HG03175 (cell line): Measurements from ENCODE around the gene ACSF3.

ENCODE experiments used
- ATAC-seq: cut with Tn5 transposase; IDR thresholded peaks from one replicate; pipeline ENCODE4 v1.9.1; 2021; ENCODE audit warnings: mild to moderate bottlenecking, moderate library complexity; ENCODE audit not compliant: unreplicated experiment

The ACSF3 gene

DNA sequence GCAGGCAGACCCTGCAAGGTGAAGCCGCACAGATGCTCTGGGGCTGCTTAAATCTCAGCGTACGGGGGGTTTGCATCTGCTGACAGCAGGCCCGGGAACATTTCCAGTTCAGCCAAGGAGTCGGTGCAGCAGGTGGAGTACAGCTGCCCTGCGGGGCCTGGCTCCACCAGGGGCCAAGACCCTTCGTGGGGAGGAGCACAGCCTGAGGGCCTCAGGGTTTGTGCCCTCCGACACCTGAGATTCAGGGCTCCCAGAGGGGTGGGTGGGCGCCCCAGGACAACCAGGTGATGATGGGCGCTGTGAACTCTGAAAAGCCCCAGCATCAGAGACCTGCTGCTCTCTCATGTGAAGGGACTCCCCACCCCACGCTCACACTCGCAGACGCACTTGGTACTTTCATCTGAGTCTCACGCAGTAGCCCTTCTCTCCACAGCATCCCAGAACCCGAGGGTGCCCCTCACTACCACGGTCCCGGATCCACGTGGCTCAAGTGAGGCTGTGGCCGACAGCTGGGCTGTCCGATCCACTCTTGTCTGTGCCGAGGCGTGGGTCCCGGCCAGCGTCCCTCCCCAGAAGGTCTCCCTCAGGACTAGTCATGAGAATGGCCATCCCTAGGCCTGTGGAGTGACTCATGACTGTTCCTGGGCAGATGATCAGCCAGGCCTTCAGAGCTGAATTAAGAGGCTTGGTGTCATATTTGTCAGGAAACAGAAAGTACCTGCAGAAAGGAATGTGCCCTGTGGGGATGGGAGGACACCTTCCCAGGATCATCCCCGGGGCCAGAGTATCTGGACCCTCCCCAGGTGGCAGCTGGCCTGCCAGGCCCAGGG, 29.6 kb downstream of the ACSF3 start:
- ATAC-seq, result no peak

- ATAC-seq, result no peak
These were observed 30.1 kb downstream of the ACSF3 start for GRCh38 chr16:89123831-89124100.

DNA sequence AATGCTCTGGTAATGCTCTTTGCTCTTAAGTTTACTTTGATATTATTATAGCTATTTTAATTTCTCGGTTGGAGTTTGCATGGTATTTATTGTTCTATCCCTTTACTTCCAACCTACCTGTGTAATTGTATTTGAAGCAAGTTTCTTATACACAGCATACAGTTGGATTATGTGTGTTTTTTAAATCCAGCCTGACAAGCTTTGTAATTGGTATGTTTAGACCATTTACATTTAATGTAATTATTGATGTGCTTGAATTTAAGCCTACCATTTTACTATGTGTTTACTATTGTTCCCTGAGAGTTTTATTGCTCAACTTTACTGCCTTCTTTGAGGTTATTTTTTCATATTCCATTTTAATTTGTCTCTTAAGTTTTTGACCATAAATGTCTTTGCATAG, 35.7 kb downstream of the ACSF3 start:
- ATAC-seq, result no peak

DNA sequence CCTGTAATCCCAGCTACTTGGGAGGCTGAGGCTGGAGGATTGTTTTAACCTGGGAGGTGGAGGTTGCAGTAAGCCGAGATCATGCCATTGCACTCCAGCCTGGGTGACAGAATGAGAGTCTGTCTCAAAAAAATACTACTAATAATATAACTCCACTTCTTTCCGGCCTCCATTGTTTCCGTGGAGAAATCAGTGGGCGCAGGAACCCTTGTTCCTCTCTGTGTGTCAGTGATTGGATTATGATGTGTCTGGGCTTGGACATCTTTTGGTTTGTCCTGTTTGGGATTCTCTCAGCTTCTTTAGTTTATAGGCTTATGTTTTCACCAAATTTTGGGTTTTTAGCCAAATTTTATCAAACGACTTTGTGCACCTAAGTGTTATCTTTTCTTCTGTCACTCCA, 36.8 kb downstream of the ACSF3 start:
- no peak for ATAC-seq

DNA sequence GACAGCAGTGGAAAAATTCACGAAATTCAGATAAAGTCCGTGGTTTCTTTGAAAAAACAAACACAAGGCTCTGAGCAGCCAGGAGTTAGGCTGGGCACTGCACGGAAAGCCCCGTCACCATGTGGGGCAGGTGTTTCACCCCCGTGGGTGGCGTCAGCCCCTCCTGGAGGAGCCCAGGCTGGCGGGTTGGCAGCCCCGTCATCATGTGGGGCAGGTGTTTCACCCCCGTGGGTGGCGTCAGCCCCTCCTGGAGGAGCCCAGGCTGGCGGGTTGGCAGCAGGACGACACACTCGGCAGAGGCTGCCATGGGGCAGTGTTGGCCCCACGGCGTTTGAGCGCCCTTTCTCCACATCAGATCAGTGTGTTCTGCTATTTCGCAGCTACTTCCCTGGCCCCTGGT, 38.1 kb downstream of the ACSF3 start:
- ATAC-seq, result no peak

GRCh38 chr16:89132194-89133005, 38.7 kb downstream of the ACSF3 start:
- ATAC-seq, result no peak

DNA sequence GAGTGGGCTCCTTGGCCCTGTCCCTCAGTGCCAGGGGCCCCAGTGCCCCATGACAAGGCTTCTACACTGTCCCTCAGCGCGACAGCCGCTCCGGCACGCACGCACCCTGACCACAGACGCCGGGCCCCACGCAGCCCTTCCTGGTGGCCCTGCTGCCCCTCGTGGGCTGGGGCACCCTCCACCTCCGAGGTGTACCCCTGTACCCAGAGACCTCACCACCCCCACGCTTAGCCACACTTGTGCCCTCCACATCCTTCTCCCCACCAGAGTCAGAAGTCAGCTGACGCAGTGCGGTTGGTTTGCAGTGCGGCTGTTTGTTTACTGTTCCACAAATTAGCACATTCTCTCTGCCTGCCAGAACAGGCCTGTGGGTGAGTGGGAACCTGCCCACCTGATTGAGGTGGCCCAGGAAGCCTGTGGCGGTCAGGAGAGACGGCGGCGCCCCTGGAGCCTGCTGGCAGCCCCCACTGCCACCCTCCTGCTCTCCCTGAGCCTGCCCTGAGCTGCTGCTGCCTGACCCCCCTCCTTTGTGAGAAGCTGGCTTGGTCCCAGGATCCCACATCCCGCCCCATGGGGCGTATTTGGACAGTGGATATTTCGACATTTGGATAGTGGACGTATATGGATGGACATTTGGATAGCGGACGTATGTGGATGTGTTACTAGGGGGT, 39.9 kb downstream of the ACSF3 start:
- ATAC-seq, result no peak

- ATAC-seq, result no peak
These were observed 40.6 kb downstream of the ACSF3 start for GRCh38 chr16:89134269-89134668.

- no peak for ATAC-seq
These were observed 41.5 kb downstream of the ACSF3 start for GRCh38 chr16:89135166-89135565.

- ATAC-seq, result no peak
These were observed 42.5 kb downstream of the ACSF3 start for GRCh38 chr16:89135971-89136765.

GRCh38 chr16:89136931-89137330, 43.3 kb downstream of the ACSF3 start:
- ATAC-seq, result no peak

- no peak for ATAC-seq
These were observed 44.2 kb downstream of the ACSF3 start for GRCh38 chr16:89137666-89138512.

DNA sequence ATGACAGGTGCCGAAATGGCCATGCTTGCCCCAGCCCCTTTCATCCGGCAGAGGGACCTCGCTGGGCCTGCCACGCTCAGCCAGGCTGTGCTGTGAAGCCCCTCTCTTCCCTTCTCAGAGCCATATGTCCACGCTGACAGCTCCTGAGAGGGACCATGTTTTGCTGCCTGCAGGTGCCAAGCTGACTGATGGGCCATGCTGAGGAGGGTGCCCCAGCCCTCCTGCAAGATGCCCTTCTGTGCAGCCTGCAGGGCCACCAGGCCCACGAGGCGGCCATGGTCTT, 44.8 kb downstream of the ACSF3 start:
- ATAC-seq, result no peak

DNA sequence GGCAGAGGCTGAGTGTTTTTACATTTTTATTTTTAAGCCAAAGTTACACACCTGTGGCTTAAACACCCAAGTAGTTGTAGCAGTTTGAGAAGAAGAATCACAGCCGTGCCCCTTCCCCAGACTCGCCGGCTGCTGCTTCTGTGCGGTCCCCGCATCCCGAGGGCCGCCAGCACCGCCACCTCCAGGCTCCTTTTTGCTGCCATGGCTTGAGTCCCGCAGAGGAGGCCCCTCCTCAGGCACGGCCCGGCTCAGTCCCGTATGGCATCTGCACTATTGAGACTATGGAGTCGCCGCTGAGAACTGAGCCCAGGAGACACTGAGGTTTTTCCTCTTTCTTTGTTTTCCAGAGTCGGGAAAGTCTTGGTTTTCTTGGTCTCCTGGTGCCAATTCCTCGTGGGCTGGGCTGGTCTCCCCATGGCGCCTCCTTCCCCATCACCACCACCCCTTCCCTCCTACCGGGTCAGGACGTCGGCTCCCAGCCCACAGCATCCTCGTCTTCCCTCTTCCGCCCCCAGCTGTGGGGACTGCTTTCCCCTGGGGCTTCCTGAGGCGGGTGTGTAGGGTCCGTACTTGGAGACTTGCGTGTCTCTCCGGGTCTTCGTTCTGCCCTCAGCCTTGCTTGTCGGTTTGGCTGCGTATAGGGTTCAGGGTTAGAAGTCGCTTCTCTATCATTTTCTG, 45.3 kb downstream of the ACSF3 start:
- no peak for ATAC-seq

DNA sequence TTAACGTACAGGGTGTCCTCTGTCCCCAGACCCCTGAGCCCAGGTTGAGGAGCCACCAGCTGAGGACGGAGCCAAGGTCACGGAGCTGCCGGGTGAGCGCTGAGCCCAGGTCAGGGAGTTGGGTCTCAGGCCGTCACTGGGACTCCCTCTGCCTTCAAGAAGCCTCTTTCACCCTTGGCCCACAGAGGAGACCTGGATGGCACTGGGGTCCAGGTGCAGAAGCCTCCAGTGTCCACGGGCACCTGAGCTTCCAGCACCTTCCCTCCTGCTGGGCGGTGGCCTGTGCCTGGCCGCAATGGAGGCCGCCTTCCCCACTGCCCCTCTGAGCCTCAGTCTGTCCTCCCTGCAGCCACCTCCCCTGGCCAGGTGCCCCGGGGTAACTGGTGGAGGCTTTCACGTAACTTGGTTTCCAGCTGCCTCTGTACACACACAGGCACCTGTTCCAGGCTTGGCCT, 46.3 kb downstream of the ACSF3 start:
- no peak for ATAC-seq

DNA sequence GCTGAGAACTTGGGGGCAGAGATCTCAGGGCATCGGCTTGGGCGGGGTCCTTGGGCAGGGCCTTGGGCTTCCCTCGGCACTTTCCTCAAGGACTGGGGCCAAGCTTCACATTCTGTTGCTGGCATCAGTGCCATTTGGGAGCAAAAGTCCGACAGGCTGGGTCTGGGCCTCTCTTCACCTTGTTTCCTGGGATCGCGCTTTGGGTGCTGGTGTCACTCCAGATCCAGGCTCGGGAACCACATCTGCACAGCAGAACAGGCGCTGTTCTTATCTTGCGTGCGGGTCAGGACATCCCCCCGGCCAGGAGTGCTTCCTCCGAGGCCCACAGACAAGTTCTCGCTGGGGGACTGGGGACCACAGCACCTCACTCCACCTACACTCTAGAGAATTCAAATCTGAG, 46.7 kb downstream of the ACSF3 start:
- no peak for ATAC-seq

- no peak for ATAC-seq
These were observed 47.6 kb downstream of the ACSF3 start for GRCh38 chr16:89140981-89141883.

- no peak for ATAC-seq
These were observed 48.2 kb downstream of the ACSF3 start for GRCh38 chr16:89141884-89142267.
